Spleen (tissue), 7 donors: ENCODE results near the gene MYOD1.

ENCODE experiments used
- POLR2A ChIP-seq, 3 donors: fragments of 450-650 bp; IDR thresholded peaks; one replicate each; pipeline ENCODE4 v1.5.1; 2017; ENCODE audit warnings: antibody characterized with exemption in 3 of 3, mild to moderate bottlenecking in 1 of 3
- POLR2AphosphoS5 ChIP-seq, 3 donors: sonication (generic); formaldehyde crosslinking; IDR thresholded peaks; one replicate each; pipeline ENCODE4 v1.5.1; 2017; ENCODE audit warnings: antibody characterized with exemption in 3 of 3
- TF ChIP-seq, protein P1 (sequence below), 11 experiments: fragments of 200-600 bp in 7 of 11; fragments of 450-650 bp in 4 of 11; sonication (generic) in 4 of 11; IDR thresholded peaks in 8 of 11; conservative IDR thresholded peaks in 3 of 11; 1 replicate in 7 of 11; 2 replicates in 4 of 11; pipeline versions ENCODE4 v1.4.0 to v1.8.0; 2016 to 2021; ENCODE audit warnings: antibody characterized with exemption in 11 of 11, inconsistent platforms in 4 of 11, mild to moderate bottlenecking in 1 of 11
- donor health status: DM: no; HTN: no; CAD: no; lungs with moderate emphysema.
- donor health status: DM: no; HTN: no; CAD: no.
- donor health status: DM: no; HTN: no; CAD: no.

GRCh38 chr11:17673951-17674350 is 45.4 kb upstream of the MYOD1 start:
- TF ChIP-seq, protein P1, sequence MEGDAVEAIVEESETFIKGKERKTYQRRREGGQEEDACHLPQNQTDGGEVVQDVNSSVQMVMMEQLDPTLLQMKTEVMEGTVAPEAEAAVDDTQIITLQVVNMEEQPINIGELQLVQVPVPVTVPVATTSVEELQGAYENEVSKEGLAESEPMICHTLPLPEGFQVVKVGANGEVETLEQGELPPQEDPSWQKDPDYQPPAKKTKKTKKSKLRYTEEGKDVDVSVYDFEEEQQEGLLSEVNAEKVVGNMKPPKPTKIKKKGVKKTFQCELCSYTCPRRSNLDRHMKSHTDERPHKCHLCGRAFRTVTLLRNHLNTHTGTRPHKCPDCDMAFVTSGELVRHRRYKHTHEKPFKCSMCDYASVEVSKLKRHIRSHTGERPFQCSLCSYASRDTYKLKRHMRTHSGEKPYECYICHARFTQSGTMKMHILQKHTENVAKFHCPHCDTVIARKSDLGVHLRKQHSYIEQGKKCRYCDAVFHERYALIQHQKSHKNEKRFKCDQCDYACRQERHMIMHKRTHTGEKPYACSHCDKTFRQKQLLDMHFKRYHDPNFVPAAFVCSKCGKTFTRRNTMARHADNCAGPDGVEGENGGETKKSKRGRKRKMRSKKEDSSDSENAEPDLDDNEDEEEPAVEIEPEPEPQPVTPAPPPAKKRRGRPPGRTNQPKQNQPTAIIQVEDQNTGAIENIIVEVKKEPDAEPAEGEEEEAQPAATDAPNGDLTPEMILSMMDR (IDR thresholded peaks at IDR 0.05 in 8 of 11, conservative IDR thresholded peaks at IDR 0.05 in 3 of 11), result no peak
- TF ChIP-seq POLR2A (IDR thresholded peaks at IDR 0.05) (no peak), POLR2AphosphoS5 (IDR thresholded peaks at IDR 0.05) (no peak)
